GM18907 (cell line): ENCODE measurements around the gene PRKCQ.
"Not testable (repeated sequence)": the region's sequence is repeated elsewhere in the genome, so short reads cannot be mapped to it uniquely, and the experiment has no call there.

Experiments used
- ATAC-seq: cut with Tn5 transposase; IDR thresholded peaks from one replicate; pipeline ENCODE4 v1.9.1; 2021; ENCODE audit warnings: mild to moderate bottlenecking, moderate library complexity; ENCODE audit not compliant: unreplicated experiment

PRKCQ gene

DNA sequence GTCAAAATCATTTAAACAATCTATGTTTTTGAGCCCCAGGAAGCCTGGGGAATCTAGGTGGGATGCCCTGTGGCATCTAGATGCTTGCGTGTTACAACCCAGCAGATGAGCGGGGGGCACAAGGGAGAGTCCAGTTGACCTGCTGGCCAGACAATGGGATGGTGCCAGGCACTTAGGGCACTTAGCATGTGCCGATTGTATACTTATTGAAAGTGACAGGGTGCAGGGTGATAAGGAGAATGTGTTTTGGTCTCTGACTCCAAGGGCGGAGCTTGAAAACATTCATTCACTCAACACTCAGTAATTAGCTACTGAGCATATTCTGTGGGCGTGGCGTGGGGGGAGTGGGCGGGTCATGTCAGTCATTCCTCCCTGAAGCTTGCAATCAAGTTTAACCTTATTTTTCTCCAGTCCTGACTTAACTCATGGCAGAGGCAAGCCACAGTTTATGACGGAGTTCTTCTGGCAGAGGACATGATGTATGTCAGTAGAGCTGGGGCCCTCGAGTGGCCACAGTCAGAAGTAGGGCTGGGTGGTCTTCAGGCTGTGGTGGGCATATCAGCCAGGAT, 115.1 kb downstream of the PRKCQ start:
- ATAC-seq = no peak

GRCh38 chr10:6463366-6463765, 116.7 kb downstream of the PRKCQ start:
- ATAC-seq = no peak

DNA sequence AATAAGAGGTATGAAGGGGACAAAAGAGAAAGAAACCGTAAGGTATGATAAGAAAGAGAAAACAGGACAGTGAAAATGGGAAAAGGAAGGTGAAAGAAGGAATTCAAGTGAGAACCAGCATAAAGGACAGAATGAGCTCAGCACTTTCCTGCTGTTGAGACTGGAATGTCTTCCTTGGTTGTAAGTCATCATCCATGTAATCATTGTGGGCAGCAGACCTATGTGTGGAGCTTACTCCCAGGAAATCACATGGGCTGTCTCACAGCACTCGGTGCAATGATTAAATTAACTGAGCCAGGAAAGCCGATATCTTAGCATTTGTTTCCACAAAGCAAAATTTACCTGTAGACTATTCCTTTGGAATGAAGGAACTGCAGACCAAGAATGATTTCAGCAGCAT, 118.1 kb downstream of the PRKCQ start:
- ATAC-seq = no peak

GRCh38 chr10:6460861-6461409, 119.1 kb downstream of the PRKCQ start:
- ATAC-seq = no peak

GRCh38 chr10:6458814-6459213, 121.3 kb downstream of the PRKCQ start:
- no peak for ATAC-seq

DNA sequence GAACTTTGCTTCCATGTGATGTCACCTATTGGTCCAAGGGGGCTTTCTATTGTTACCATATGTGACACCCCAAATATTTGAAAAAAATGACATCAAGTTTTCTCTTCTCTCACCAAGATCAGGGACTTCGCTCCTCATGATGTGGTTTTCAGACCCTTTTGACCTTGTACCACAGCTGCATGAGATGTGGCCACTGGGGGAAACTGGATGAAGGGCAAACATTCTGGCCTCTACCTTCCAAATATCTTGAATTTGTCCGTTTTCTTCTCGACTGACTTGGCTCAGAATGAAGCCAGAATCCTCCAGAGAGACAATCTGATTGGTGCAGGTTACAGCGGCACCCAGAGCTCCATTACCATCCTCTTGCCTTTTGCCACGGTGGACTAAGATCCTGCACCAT, 122.7 kb downstream of the PRKCQ start:
- ATAC-seq = no peak

DNA sequence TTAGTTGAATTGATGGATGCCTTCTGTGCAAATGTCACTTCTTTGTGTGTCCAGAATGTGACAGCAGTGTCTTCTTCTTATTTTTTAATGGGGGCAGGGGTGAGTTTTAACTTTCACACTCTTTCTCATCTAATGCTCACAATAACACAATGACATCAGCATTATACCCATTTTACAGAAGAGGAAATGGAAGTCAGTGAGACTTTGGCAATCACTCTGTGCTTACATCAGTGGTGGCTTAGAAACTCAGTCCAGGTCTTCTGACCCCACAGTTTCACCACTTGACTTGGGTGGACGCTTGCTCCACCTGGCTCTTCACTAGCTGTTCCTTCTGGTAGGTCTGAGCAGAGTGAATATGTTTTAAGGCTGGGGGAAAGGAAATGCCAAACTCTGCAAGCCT, 124.0 kb downstream of the PRKCQ start:
- no peak for ATAC-seq

DNA sequence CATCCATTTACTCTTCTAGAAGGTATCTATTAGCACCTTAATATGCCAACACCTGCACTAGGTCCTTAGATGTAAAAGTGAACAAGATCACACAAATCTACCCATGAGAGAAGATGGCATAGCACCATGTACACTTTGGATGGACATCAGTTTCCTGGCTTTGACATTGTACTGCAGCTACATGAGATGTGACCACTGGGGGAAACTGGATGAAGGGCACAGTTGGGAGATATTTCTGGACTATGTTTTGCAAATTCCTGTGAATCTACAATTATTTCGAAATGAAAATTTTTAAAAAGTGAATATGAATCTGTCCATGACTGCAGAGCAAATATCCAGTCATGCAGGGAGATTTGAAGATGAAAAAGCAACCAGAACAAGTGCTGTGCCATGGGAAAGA, 124.5 kb downstream of the PRKCQ start:
- ATAC-seq = no peak

GRCh38 chr10:6446711-6447110, 133.4 kb downstream of the PRKCQ start:
- no peak for ATAC-seq

- no peak for ATAC-seq
These were observed 134.3 kb downstream of the PRKCQ start for GRCh38 chr10:6445671-6446316.

DNA sequence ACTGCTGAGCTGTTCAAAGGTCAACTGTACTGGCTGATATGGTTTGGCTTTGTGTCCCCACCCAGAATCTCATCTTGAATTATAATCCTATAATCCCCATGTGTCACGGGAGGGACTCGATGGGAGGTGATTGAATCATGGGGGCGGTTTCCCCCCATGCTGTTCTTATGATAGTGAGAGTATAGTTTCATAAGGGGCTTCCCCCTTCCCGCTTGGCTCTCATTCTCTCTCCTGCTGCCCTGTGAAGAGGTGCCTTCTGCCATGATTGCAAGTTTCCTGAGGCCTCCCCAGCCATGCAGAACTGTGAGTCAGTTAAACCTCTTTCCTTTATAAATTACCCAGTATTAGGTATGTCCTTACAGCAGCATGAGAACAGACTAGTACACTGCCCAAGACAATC, 140.2 kb downstream of the PRKCQ start:
- ATAC-seq = not testable (repeated sequence)

DNA sequence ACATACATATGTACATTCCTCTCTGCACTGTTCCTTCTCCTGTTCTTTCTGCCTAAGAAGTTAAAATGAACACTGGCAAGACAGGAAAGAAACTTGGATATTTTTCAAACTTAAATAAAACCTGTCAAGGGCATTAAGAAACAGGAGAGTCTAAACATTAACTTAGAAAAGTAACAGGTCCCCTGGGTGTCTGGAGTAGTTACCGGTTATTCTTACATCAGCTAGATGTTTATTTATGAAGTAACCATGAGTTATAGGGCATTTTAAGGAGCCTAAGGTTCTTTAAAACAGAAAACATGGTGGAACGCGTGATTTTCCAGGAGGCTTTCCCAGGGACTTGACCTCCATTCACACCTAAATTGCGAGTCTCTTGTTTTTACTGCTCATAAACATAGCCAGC, 148.2 kb downstream of the PRKCQ start:
- ATAC-seq = no peak

DNA sequence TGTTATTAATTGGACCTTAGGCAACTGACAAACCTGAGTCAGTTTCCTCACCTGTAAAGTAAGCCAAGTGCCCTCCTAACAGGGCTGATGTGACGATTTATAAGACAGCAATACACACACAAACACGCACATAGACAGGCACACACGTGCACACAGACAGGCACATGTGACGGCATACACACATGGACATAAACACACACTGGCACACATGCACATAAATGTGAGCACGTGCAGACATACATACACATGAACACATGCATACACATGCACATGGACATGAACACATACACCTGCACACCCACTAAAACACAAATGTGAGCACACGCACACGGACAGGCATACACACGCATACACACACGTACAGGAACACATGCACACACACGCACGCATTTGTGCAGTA, 148.9 kb downstream of the PRKCQ start:
- no peak for ATAC-seq

DNA sequence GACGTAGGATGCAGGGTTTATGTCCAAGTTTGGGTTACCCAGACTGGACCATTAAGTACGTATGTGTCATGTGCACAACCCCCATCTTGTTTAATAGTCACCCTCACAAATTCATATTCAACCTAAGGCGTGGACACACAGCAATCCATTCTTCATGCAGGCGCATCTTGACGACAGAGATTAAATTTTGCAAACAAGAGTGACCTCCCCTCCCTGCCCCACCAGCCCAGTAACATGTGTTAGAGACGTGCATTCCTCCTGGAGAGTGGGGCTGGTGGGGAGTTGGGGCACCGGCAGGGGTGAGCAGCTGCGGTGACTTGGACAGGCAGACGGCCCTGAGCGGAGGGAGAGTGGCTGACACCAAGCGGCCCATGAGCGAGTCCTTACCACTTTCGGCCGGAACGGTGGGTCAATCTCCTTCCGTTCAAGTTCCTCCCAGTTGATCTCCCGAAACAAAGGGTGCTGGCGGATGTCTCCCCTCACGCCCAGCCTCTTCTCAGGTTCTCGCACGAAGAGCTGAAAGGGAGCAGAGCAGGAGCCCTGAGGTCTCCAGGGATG, 149.6 kb downstream of the PRKCQ start:
- no peak for ATAC-seq

DNA sequence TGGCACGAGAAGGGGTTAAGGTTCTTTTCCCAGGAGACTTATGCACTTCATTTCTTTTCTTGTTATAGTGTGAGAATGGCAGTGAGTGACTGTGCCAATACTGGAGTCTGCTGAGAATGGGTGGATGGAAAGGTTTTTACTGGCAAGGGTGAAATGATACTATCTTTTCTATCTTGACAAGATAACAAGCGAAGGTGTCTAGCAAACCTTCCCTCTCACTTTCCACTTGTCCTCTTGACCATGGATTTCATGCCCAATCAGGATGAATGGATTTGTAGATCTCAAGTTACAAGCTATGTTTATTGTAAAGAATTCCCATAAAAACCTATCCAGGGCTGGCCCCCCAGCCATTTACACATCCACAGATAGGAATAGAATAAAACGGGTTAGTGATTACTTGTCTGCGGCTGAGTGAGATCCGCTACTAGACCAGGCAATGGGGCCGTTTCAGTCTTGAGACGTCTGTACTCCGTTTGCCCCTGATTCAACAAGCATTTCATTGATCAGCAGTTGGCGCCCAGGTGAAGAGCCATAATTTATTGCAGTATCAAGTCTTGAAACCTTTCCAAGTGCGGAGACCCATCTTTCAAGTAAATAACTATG, 152.6 kb downstream of the PRKCQ start:
- ATAC-seq = no peak

GRCh38 chr10:6426317-6426716, 153.8 kb downstream of the PRKCQ start:
- ATAC-seq = no peak

- ATAC-seq = no peak
These were observed 156.5 kb downstream of the PRKCQ start for GRCh38 chr10:6423413-6424170.

GRCh38 chr10:6423004-6423403, 157.1 kb downstream of the PRKCQ start:
- ATAC-seq = no peak

DNA sequence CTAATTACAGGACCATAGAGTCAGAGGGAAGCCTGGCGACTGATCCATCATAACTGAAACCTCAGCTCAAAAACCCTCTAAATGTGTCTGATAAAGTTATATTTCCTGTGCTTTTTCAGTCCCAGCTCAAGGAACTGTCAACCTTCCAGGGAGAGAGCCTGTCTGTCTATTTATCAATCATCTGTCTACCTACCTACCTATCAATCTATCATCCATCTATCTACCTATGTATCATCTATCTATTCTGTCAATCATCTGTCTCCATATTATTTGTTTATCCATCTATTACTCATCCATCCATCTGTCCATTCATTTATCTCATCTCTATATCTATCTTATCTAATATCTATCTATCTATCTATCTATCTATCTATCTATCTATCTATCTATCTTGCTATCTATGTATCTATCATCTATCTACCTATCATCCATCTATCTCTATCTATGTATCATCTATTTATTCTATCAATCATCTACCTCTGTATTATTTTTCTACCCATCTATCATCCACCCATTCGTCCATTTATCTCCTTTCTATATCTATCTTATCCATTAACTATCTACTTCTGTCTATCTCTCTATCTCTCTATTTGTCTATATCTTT, 161.4 kb downstream of the PRKCQ start:
- ATAC-seq = no peak

DNA sequence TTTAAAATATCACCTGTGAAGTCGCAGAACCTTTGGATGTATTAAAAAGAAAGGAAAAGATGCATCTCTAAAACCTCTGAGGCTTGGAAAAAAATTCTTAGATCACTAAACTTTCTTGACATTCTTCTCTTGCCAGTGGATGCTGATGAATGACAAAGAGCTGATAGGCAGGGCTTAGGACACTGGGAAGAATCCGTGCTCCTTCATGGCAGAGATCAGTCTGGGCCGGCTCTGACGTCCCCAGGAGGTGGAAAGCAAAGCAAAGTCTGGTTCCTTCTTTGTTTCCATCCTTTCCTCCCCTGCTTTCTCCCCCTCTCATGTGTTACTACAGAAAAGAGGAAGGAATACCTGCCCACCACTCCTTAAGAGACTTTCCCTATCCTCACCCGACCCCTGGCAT, 161.9 kb downstream of the PRKCQ start:
- ATAC-seq = no peak
